K562 (cell line): ENCODE measurements around the gene ARHGEF10L. TPM values are rescaled to one million over a fixed set of nuclear protein-coding genes. Genes with fewer than 3 reads are reported as not detected.
A peak's percentile ranks its signal among the peaks of the same experiment; 100 is the strongest.

Experiments
- BACH1 ChIP-seq: fragments of 200-800 bp; sonication (Bioruptor generic); IDR thresholded peaks from 2 replicates; pipeline ENCODE4 v1.6.1; 2016; ENCODE audit warnings: missing genetic modification characterization, missing compliant biosample characterization
- FOXM1 ChIP-seq, 2 experiments: fragments of 450-650 bp in 1 of 2; sonication (generic) in 1 of 2; formaldehyde crosslinking in 1 of 2; IDR thresholded peaks; 2 replicates each; pipeline versions ENCODE4 v1.6.1 to v1.9.0; 2017 to 2022; ENCODE audit warnings: low read depth in 2 of 2, mild to moderate bottlenecking in 2 of 2, missing genetic modification reagents in 1 of 2, moderate library complexity in 1 of 2
- HCFC1 ChIP-seq: IDR thresholded peaks from 2 replicates; pipeline ENCODE4 v1.6.1; 2012; ENCODE audit warnings: low read depth, low read length, improper control_type of control experiment
- KAT7 ChIP-seq: sonication (generic); formaldehyde crosslinking; IDR thresholded peaks from 2 replicates; pipeline ENCODE4 v1.8.0; 2022; ENCODE audit warnings: missing genetic modification reagents, mild to moderate bottlenecking, borderline replicate concordance
- MEF2D ChIP-seq: conservative IDR thresholded peaks from 2 replicates; pipeline ENCODE4 v1.6.1; 2016; ENCODE audit warnings: low read depth, missing genetic modification characterization, missing compliant biosample characterization
- SETDB1 ChIP-seq: IDR thresholded peaks from one replicate; pipeline ENCODE4 v1.6.1; 2012; ENCODE audit warnings: low read length, control low read depth, inconsistent platforms
- WHSC1 ChIP-seq: IDR thresholded peaks from one replicate; pipeline ENCODE4 v1.6.1; 2012; ENCODE audit warnings: low read length, control low read depth, inconsistent platforms
- ZNF407 ChIP-seq: fragments of 450-650 bp; IDR thresholded peaks from 2 replicates; pipeline ENCODE4 v1.6.1; 2016; ENCODE audit warnings: low read depth
- polyA plus RNA-seq, 8 experiments: library from polyadenylated mRNA; depleted of rRNA in 4 of 8; stranded (reverse) in 5 of 8; unstranded in 3 of 8; fragments of >200 nt; fragmentation: Nextera tagmentation in 2 of 8; fragmentation: Illumina TruSeq in 1 of 8; extraction: Ambion mirVana in 2 of 8; extraction: Trizol in 1 of 8; gene quantifications; 2 replicates each; pipeline versions ENCODE4 v1.2.1 to v1.2.3, GENCODE V29; 2011 to 2014; ENCODE audit warnings: inconsistent platforms in 1 of 8, missing spikeins in 1 of 8
- total RNA-seq, 7 experiments: library from RNA; depleted of rRNA in 6 of 7; stranded (reverse); fragments of >200 nt in 6 of 7; fragmentation: Illumina TruSeq in 2 of 7; extraction: Trizol in 2 of 7; gene quantifications; 2 replicates each; pipeline versions ENCODE4 v1.2.1 to v1.2.3, GENCODE V29; 2011 to 2021; ENCODE audit warnings: low replicate concordance in 1 of 7
- TF ChIP-seq, protein P1 (sequence below), 3 experiments: IDR thresholded peaks in 2 of 3; conservative IDR thresholded peaks in 1 of 3; 2 replicates each; pipeline ENCODE4 v1.5.1; 2011 to 2012; ENCODE audit warnings: low read length in 3 of 3, mild to moderate bottlenecking in 3 of 3, control low read depth in 2 of 3, improper control_type of control experiment in 1 of 3, inconsistent platforms in 1 of 3, low read depth in 1 of 3, mixed read lengths in 1 of 3, moderate library complexity in 1 of 3; ENCODE audit not compliant: insufficient read depth in 2 of 3
- TF ChIP-seq, protein P2 (sequence below): sonication (generic); formaldehyde crosslinking; IDR thresholded peaks from 2 replicates; pipeline ENCODE4 v1.8.1; 2023; ENCODE audit warnings: mild to moderate bottlenecking, missing genetic modification reagents

The ARHGEF10L gene
- total and polyA plus RNA-seq, 9 of the 15 experiments (the other 6 are each of a cell fraction or from before 2014, with no cell fraction given): 0.09 to 0.13 TPM; not detected in 7

GRCh38 chr1:17494114-17494729 is 45.3 kb upstream of the ARHGEF10L start (continued):
- TF ChIP-seq FOXM1 (IDR thresholded peaks at IDR 0.05; ENCODE audit: low read depth) (peak; percentile 22; the same call in 1 of the 2 replicates), FOXM1 (CRISPR knock-in tag; IDR thresholded peaks at IDR 0.05; ENCODE audit: low read depth) (no peak), ZNF407 (no peak), SETDB1 (no peak), WHSC1 (no peak), BACH1 (tag) (no peak), HCFC1 (0 out of 2 replicates have a peak, but pooled peaks have one; percentile 38), MEF2D (tag) (no peak), KAT7 (CRISPR knock-in tag) (no peak)
- TF ChIP-seq, protein P1, sequence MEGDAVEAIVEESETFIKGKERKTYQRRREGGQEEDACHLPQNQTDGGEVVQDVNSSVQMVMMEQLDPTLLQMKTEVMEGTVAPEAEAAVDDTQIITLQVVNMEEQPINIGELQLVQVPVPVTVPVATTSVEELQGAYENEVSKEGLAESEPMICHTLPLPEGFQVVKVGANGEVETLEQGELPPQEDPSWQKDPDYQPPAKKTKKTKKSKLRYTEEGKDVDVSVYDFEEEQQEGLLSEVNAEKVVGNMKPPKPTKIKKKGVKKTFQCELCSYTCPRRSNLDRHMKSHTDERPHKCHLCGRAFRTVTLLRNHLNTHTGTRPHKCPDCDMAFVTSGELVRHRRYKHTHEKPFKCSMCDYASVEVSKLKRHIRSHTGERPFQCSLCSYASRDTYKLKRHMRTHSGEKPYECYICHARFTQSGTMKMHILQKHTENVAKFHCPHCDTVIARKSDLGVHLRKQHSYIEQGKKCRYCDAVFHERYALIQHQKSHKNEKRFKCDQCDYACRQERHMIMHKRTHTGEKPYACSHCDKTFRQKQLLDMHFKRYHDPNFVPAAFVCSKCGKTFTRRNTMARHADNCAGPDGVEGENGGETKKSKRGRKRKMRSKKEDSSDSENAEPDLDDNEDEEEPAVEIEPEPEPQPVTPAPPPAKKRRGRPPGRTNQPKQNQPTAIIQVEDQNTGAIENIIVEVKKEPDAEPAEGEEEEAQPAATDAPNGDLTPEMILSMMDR (IDR thresholded peaks at IDR 0.05 in 2 of 3, conservative IDR thresholded peaks at IDR 0.05 in 1 of 3; ENCODE audit: insufficient read depth in 2 of 3, low read depth in 1 of 3, low read length in 3 of 3): peak; percentile 98 to 99 (median 98)
- TF ChIP-seq, protein P2, sequence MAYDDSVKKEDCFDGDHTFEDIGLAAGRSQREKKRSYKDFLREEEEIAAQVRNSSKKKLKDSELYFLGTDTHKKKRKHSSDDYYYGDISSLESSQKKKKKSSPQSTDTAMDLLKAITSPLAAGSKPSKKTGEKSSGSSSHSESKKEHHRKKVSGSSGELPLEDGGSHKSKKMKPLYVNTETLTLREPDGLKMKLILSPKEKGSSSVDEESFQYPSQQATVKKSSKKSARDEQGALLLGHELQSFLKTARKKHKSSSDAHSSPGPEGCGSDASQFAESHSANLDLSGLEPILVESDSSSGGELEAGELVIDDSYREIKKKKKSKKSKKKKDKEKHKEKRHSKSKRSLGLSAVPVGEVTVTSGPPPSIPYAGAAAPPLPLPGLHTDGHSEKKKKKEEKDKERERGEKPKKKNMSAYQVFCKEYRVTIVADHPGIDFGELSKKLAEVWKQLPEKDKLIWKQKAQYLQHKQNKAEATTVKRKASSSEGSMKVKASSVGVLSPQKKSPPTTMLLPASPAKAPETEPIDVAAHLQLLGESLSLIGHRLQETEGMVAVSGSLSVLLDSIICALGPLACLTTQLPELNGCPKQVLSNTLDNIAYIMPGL (CRISPR knock-in tag): no peak
